HG02973 (cell line): ENCODE measurements around the gene METTL1.

Experiments
- ATAC-seq: cut with Tn5 transposase; IDR thresholded peaks from one replicate; pipeline ENCODE4 v1.9.1; 2021; ENCODE audit warnings: moderate library complexity; ENCODE audit not compliant: unreplicated experiment

Gene METTL1

GRCh38 chr12:57769594-57769993 lies 2.3 kb downstream of the METTL1 start:
- no peak for ATAC-seq

GRCh38 chr12:57767876-57768275 lies 4.0 kb downstream of the METTL1 start:
- ATAC-seq: no peak

GRCh38 chr12:57767305-57767698 lies 4.6 kb downstream of the METTL1 start:
- no peak for ATAC-seq

GRCh38 chr12:57766464-57767304 lies 5.2 kb downstream of the METTL1 start, which contains the start of gene CYP27B1:
Gene CYP27B1 (minus strand): TSS chr12:57767078. CDS start chr12:57767041, 37 bp downstream.
- no peak for ATAC-seq

GRCh38 chr12:57765698-57766463 lies 6.0 kb downstream of the METTL1 start:
- no peak for ATAC-seq

GRCh38 chr12:57765003-57765697 lies 6.8 kb downstream of the METTL1 start:
- no peak for ATAC-seq

GRCh38 chr12:57764662-57765002 lies 7.3 kb downstream of the METTL1 start:
- ATAC-seq: no peak

- ATAC-seq: no peak
Observed at GRCh38 chr12:57763881-57764661, 7.8 kb downstream of the METTL1 start.

- ATAC-seq: no peak
Observed at GRCh38 chr12:57762463-57762862, 9.4 kb downstream of the METTL1 start.

GRCh38 chr12:57761391-57761998 lies 10.4 kb downstream of the METTL1 start:
- no peak for ATAC-seq

- no peak for ATAC-seq
Observed at GRCh38 chr12:57760347-57760982, 11.4 kb downstream of the METTL1 start.

GRCh38 chr12:57759360-57759980 lies 12.4 kb downstream of the METTL1 start:
- ATAC-seq: no peak

- no peak for ATAC-seq
Observed at GRCh38 chr12:57758552-57759359, 13.1 kb downstream of the METTL1 start.

GRCh38 chr12:57757771-57758170 lies 14.1 kb downstream of the METTL1 start:
- ATAC-seq: no peak

GRCh38 chr12:57756406-57757341 lies 15.2 kb downstream of the METTL1 start:
- ATAC-seq: no peak

GRCh38 chr12:57755454-57756372 lies 16.2 kb downstream of the METTL1 start:
- no peak for ATAC-seq

GRCh38 chr12:57755194-57755453 lies 16.8 kb downstream of the METTL1 start:
- no peak for ATAC-seq
